Measurements from ENCODE around the gene BNIP5.
A peak's percentile ranks its signal among the peaks of the same experiment; 100 is the strongest.

BNIP5 gene

DNA sequence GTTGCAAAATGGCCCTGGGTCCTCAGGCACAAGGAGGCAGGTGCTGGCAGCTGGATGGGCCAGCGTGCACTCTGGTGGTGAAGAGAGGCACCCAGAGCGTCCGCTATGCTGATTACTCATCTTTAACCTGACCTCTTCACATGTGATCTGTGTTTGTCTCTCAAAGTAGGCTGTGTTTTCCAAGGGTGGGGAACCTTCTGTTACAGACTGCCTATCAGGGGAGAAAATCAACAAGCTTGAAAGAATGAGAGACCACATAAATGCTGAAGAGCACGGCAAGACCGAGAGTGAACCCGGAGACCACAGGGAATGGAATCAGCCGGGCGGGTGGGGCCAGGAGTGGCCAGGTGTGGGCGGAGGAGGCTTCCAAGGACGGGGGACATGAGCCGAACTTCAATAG is 16.2 kb downstream of the BNIP5 start:
- DNase-seq: no peak

- DNase-seq: no peak
These were observed 16.9 kb downstream of the BNIP5 start for GRCh38 chr6:36319821-36320220.

DNA sequence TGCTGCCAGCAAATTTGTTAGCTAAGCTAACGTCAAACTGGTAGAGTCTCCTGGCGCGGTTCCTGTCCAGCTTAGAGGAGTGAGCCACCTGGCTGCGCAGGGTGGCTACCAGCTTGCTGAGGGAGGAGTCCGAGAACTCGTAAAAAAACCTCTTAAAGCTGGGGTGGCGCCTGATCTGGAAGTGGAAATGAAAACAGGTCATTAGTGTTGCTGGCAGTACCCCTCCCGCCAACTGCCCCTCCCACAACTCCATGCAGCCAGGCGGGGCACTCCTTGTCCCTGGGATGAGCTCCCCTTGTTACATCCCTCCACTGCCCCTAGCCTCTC is 17.3 kb downstream of the BNIP5 start:
- DNase-seq: peak; percentile 71

DNA sequence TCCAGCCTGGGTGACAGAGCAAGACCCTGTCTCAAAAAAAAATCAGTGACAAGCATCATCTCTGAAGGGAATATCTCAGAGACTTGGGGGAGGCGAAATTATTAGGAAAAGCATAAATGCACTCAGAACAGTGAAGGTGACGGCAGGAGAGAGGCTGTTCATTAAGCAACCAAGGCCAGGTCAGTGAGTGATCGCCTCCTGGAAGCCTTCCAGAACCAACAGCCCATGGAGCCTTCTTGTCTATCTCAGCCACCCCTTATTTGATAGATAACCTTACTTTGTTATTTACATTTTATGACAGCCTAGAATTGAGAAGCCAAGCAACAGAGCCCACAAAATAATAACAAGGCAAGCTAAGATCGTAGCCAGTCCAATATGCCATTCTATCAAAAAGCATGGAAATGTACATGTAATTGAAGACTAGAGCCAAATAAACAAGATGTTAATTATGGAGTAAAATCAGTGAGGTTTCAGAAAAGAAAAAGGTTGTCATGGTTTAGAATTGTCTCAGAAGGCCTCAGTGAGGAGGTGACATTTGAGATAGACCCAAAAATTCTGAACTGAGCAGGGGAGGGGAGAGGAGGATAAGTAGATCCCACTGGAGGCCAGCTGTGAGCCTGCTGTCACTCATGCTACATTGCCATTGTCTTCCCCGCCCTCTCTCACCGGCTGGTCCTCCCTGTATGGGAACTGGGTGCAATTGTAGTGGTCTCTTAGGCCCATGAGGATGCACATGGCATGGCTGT is 17.8 kb downstream of the BNIP5 start:
- DNase-seq: no peak

- DNase-seq: no peak
These were observed 19.1 kb downstream of the BNIP5 start for GRCh38 chr6:36317623-36318022.

DNA sequence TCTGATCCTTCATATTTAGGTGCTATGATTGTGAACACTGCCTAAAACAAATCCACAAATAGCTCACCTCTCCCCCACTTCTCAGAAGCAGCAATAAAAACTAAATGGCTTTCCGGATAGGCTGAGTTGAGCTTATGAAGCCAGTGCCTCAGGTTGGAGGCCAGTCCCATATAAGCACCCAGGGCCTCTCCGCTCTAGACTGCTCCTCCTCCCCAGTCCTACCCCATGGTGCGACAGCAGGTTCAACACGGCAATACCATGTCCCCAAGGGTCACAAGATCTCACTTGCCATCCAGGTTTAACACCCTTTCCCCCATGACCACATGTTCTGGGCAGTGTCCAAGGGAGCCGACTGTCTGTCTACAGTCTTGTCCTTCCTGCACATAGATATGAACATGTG is 20.8 kb downstream of the BNIP5 start:
- DNase-seq: no peak

DNA sequence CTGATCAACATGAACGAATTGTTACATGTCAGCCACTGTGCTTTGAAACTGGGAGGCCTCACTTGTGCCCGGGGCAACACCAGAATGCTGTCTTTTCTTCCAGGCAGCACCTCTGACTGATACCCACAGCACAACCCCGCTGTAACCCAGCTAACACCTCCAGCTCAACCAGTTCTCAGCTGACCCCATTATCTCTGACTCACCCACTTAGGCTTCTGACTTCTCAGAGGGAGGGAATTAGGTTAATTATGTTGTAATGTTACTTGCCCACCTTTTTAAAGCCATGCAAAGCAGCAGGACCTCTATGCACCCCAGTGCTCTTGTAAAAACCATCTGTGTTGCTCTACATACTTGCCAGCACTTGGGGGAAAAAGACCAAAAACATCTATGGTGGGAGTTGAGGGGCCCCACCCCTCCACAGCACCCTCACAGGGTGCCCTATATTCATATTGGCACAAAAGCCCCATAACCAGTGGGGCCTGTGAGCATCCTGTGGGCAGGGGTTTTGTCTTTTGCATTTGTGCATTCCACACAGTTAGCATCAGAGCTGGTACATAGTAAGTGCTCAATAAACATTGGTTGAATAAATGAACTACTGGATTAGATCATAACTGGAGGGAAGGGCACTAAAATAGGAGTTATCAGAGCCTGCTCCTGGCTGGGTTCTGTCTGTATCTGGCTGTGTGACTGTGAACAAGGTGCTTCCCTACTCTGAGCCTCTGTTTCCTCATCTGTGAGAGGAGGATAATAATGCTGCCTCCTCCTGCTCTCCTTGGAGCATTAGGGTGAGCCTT is 22.3 kb downstream of the BNIP5 start:
- DNase-seq: no peak

GRCh38 chr6:36313649-36313936 is 23.1 kb downstream of the BNIP5 start:
- no peak for DNase-seq

DNA sequence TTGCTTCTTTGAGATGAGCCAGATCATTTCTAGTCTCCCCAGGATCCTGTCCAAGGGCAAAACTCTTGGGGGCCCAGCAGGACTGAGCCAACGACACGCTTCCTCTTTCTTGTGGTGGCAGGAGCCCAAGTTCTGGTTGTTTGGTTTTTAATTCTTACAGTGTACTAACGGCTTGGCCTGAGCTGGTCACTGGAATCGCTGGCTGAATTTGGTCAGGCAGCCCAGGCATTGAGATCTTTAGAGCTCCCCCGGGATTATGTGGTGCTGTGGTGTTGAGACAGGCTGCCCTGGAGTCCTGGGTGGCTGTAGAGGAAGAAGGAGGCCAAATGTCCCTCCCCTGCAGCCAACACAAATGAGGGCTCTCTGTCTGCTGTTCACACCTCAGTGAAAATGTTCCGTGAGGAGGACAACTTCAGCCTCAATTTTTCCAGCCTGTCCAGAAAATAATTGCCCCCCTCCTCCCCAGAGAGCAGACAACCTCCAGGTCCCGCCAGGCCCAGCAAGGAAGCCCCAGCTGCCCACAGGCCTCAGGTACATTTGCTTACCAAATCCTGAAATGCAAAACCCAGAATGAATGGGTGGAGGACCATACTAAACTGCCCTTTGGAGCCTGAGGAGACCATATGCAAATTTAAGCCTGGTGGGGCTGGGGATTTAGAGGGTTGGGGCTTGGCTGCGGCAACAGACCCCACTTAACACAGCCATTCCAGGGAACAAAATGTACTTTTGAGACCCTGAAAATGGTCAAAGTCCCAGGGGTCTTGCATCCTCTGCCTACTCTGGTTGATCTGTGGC is 23.6 kb downstream of the BNIP5 start:
- no peak for DNase-seq

- no peak for DNase-seq
These were observed 26.8 kb downstream of the BNIP5 start for GRCh38 chr6:36309900-36310299.

GRCh38 chr6:36309203-36309602 is 27.5 kb downstream of the BNIP5 start:
- DNase-seq: no peak

- no peak for DNase-seq
These were observed 28.2 kb downstream of the BNIP5 start for GRCh38 chr6:36308514-36308913.

DNA sequence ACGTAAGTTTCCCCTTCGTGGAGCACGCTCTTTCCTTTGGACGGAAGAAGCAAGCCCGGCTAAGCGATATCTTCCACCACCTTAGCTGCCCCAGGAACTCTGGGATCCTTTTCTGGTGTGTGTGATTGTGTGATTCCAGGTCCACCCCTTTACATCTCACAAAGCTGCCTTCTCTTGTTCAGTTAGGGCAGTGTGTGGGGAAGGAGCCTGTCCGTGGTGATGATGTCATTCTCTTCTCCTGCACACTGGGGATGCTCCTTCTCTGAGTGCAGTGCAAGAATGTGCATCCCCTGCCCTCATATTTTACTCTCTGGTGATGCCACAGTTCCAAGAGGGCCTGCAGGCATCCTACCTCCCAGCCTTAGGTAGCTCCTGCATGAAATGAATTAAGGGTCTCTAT is 30.3 kb downstream of the BNIP5 start:
- no peak for DNase-seq

DNA sequence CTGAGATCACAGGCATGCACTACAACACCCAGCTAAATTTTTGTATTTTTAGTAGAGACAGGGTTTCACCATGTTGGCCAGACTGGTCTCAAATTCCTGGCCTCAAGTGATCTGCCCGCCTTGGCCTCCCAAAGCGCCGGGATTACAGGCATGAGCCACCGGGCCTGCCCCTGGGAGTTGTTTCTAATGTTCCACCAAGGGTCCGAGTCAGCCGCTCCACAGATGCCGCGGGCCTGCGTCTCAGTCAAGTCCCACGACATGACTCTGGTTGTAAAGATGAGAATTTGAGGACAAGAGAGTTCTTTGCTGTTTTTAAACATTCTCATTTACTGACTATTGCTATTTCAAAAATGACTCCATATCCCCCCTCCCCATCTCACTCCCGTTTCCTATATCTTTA is 30.8 kb downstream of the BNIP5 start:
- DNase-seq: no peak

- DNase-seq: peak; percentile 80
These were observed 34.3 kb downstream of the BNIP5 start for GRCh38 chr6:36302227-36302976.

DNA sequence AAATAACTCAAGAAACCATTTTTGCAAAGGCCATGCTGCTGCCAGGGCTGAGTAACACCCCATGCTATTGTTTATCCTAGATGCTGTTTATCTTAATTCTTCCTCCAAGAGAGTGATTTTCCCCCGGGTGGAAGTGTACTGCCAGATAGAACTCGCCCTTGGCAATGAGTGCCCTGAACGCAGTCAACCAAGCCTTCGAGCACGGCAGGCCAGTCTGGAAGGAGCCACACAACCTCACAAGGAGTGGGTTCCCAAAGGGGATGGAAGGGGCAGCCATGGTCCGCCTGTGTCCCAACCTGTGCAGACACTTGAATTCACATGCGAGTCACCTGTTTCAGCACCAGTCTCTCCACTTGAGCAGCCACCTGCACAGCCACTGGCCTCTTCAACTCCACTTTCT is 34.9 kb downstream of the BNIP5 start:
- no peak for DNase-seq

DNA sequence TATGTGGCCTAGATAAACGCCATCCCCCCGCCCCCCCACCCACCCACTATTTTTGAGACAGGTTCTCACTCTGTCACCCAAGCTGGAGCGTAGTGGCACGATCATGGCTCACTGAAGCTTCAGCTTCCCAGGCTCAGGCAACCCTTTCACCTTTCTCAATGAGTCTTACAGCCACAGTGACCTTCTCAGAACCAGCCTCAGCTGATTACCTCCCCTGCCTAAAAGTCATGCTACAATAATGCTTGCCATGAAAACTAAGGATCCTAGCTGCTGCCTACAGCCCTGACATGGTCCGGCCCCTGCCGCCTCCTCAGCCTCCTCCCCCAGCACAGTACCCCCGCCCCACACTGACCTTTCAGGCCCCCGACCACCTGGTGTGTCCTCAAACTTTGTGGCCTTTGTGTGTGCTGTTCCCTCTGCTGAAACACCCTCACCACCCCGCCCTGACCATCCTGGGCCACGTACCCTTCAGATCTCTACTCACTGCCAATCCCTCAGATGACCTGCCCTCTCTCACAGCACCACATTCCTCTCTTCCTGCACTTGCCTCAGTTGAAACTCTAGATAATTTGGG is 35.5 kb downstream of the BNIP5 start:
- no peak for DNase-seq

GRCh38 chr6:36298027-36298426 is 38.7 kb downstream of the BNIP5 start:
- no peak for DNase-seq

DNA sequence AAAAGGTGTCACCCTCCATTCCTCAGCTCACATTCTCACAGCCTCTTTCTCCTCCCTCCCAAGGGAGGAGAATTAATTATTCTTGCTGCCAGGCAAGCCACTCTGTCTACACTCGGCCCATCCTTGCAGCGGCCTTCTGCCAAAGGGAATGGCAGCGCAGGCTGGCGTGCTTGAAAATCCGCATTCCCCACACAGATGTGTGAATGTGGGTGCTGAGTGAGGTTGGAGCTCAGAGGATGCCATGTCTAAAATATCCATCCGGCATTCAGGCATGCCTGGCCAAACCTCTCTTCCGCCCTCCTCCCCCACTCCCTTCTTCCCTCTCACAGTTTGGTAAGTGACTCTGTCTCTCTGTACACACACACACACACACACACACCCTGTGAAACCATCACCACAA is 39.2 kb downstream of the BNIP5 start:
- DNase-seq: no peak

DNA sequence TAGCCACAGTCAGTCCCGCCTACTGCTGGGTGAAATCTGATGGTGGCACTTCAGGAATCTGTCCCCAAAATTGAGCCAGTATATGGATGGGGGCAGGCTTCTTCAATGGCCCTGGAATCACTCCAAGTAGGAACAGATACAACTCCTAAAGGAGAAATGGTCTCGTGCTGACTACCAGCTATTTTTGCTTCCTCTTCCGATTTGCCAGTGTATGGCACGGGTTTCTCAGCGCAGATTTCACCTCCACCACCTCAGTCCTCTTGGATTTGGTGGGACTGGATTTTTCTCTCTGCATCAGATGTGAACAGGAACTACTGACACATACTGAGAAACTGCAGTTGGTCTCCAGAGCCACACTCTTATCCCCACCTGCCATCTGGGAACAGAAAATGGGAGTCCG is 39.6 kb downstream of the BNIP5 start:
- DNase-seq: no peak

- no peak for DNase-seq
These were observed 40.4 kb downstream of the BNIP5 start for GRCh38 chr6:36296240-36296639.

DNA sequence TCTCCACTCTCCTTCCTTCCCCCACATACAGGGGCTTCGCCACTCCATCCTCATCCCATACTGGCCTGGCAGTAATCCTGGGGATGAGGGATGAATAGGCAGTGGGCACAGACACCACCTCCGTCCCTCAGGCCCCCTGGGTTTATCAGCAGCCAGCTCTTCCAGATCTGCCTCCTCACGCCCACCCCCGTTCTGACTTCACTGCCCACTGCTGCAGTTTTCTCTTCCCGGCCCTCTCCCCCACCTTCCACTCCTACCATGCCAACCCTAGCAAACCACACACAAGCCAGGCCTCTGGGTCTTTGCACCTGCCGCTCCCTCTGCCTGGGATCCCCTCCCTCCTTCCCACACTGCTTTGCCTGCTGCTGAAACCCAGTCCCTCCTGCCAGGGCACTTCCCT is 44.5 kb downstream of the BNIP5 start:
- no peak for DNase-seq

Measured in DMS 273 treated with DMSO at 0.1 percent for 48 hours (cell line).